Measurements from ENCODE around the gene KCTD20. TPM values are rescaled to one million over a fixed set of nuclear protein-coding genes. Genes with fewer than 3 reads are reported as not detected.
A peak's percentile ranks its signal among the peaks of the same experiment; 100 is the strongest.

KCTD20 gene
- total RNA-seq, 2 experiments from 2014 or later = 73.6 to 84.6 TPM

DNA sequence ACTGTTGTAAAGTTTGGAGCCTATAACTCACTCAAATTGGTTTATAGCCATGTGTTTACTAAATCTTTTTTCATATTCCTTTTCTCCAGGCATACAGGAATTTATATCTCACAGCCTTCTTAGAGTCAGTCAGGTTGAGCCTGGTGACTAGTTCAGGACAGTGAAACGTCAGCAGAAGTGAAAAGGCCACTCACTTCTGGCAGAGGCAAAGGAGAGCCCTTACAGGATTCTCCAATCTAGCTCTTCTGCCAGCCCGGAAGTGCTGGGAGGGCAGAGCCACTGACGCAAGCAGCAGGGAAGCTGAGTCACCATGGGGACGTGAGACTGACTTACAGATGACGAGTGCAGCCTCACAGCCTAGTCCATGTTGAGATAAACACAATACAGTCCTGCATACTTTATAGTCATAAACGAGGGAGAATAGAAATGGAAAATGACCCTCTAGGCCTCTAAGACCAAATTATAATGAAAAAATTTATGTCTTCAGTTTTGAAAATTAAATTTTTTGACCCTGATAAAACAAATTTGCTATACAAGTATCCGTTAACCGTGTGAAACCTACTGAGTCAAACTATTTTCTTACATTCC lies 1.4 kb upstream of the KCTD20 start:
- BruUV-seq (replicated peaks) = no TSS peak
- TF ChIP-seq EZH2phosphoT487 (IDR thresholded peaks at IDR 0.05; ENCODE audit: borderline replicate concordance, low read depth, low read length) = no peak
- TF ChIP-seq, protein P1, sequence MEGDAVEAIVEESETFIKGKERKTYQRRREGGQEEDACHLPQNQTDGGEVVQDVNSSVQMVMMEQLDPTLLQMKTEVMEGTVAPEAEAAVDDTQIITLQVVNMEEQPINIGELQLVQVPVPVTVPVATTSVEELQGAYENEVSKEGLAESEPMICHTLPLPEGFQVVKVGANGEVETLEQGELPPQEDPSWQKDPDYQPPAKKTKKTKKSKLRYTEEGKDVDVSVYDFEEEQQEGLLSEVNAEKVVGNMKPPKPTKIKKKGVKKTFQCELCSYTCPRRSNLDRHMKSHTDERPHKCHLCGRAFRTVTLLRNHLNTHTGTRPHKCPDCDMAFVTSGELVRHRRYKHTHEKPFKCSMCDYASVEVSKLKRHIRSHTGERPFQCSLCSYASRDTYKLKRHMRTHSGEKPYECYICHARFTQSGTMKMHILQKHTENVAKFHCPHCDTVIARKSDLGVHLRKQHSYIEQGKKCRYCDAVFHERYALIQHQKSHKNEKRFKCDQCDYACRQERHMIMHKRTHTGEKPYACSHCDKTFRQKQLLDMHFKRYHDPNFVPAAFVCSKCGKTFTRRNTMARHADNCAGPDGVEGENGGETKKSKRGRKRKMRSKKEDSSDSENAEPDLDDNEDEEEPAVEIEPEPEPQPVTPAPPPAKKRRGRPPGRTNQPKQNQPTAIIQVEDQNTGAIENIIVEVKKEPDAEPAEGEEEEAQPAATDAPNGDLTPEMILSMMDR (conservative IDR thresholded peaks at IDR 0.05; ENCODE audit: low read length) = no peak
- H4K20me1 ChIP-seq (ENCODE audit: insufficient read depth, low read length) = no peaks in the 10 kb centered on the region
- H3K27ac ChIP-seq (ENCODE audit: low read depth, low read length, poor library complexity, severe bottlenecking) = peak overlapping the region; percentile 85
- CTCF ChIA-PET (ENCODE audit: unreplicated experiment) = no interaction called here
- peak overlapping the region; percentile 80 for H3K4me2 ChIP-seq (ENCODE audit: low read length)
- peak overlapping the region; percentile 74 for H2AFZ ChIP-seq (ENCODE audit: low read length)
- H3K36me3 ChIP-seq (ENCODE audit: insufficient read depth, low read length) = peaks cover 9% of the 10 kb centered on the region
- intact Hi-C loops (cut with micrococcal nuclease; ENCODE audit: unreplicated experiment) = no loop called here
- POLR2A ChIA-PET = interaction anchor here (0.6 to 1.0 kb wide), 2 partner anchors 11 to 136 kb away, joined by 4 to 9 read pairs; no protein-coding TSS in a partner anchor
- peaks cover 33% of the 10 kb centered on the region for H3K4me1 ChIP-seq (ENCODE audit: insufficient read depth, low read length, poor library complexity, severe bottlenecking)
- no peaks in the 10 kb centered on the region for H3K9me3 ChIP-seq (ENCODE audit: low read length)
- no peaks in the 10 kb centered on the region for H3K9me2 ChIP-seq (ENCODE audit: insufficient read depth, low read length)
- peak overlapping the region; percentile 96 for H3K4me3 ChIP-seq (ENCODE audit: low read depth, low read length, poor library complexity, severe bottlenecking)
- peaks cover 46% of the 10 kb centered on the region for H3K79me2 ChIP-seq (ENCODE audit: insufficient read depth, low read depth, low read length)
- peak; percentile 90 for DNase-seq (ENCODE audit: low spot score)

DNA sequence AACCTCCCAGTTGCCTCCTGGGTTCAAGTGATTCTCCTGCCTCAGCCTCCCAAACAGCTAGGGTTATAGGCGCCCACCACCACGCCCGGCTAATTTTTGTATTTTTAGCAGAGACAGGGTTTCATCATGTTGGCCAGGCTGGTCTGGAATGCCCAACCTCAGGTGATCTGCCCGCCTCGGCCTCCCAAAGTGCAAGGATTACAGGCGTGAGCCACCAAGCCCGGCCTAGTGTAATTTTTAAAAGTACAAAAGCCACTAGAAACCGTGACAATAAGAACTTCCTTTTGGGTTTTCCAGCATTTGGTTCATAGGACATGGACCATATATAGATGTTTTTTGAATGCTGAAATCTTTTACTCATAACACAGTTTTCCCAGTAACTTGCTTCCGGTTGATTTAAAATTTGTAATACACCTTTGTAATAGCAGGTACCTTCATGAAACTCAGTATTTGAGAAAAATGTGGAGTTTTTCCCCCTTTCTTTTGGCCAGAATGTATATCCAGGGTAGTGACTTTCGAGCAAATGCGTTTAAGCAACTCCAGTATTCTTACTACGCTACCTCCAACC lies 613 bp upstream of the KCTD20 start:
- Histone ChIP-seq H4K20me1 (ENCODE audit: insufficient read depth, low read length) (no peaks in the 10 kb centered on the region), H3K4me1 (ENCODE audit: insufficient read depth, low read length, poor library complexity, severe bottlenecking) (peaks cover 33% of the 10 kb centered on the region)
- CTCF ChIA-PET (ENCODE audit: unreplicated experiment) = no interaction called here

More for the DNA sequence above, 613 bp upstream of the KCTD20 start:
- H2AFZ ChIP-seq (ENCODE audit: low read length) = peak overlapping the region; percentile 90; the same call in 1 of the 2 replicates
- intact Hi-C loops (cut with micrococcal nuclease; ENCODE audit: unreplicated experiment) = loop anchor here (1.0 kb wide), 2 partner anchors 19 to 152 kb away; partner anchors contain the start of gene SRSF3
- peak; percentile 12 for DNase-seq (ENCODE audit: low spot score)
- peak overlapping the region; percentile 96 for H3K4me3 ChIP-seq (ENCODE audit: low read depth, low read length, poor library complexity, severe bottlenecking)
- no peaks in the 10 kb centered on the region for H3K9me3 ChIP-seq (ENCODE audit: low read length)
- POLR2A ChIA-PET = no interaction called here
- TSS peak; percentile 93 for BruUV-seq (replicated peaks)
- peaks cover 17% of the 10 kb centered on the region for H3K36me3 ChIP-seq (ENCODE audit: insufficient read depth, low read length)
- TF ChIP-seq, protein P1 (conservative IDR thresholded peaks at IDR 0.05; ENCODE audit: low read length) = no peak
- no peak for TF ChIP-seq EZH2phosphoT487 (IDR thresholded peaks at IDR 0.05; ENCODE audit: borderline replicate concordance, low read depth, low read length)
- H3K4me2 ChIP-seq (ENCODE audit: low read length) = peak overlapping the region; percentile 80
- no peaks in the 10 kb centered on the region for H3K9me2 ChIP-seq (ENCODE audit: insufficient read depth, low read length)
- H3K79me2 ChIP-seq (ENCODE audit: insufficient read depth, low read depth, low read length) = peaks cover 54% of the 10 kb centered on the region
- H3K27ac ChIP-seq (ENCODE audit: low read depth, low read length, poor library complexity, severe bottlenecking) = peak overlapping the region; percentile 85

All from OCI-LY7 (cell line).